H9 (cell line): ENCODE measurements around the gene B4GALT3. TPM values are rescaled to one million over a fixed set of nuclear protein-coding genes. Genes with fewer than 3 reads are reported as not detected.

Source experiments
- DNase-seq: peaks from one replicate; pipeline ENCODE4 v3.0.0-alpha.2; 2017
- H2AFZ ChIP-seq: one replicate; pipeline ENCODE4 v1.6.1; 2013; ENCODE audit warnings: mild to moderate bottlenecking, low read length, control low read depth, moderate library complexity
- H2AK5ac ChIP-seq: 2 replicates; pipeline ENCODE4 v1.6.1; 2013; ENCODE audit warnings: low read length, control low read depth, mixed read lengths; ENCODE audit not compliant: insufficient read length
- H2BK120ac ChIP-seq: one replicate; pipeline ENCODE4 v1.6.1; 2013; ENCODE audit warnings: low read depth, mild to moderate bottlenecking, low read length, control low read depth, inconsistent platforms; ENCODE audit not compliant: poor library complexity, severe bottlenecking
- H2BK12ac ChIP-seq: 2 replicates; pipeline ENCODE4 v1.6.1; 2013; ENCODE audit warnings: low read length, control low read depth, mixed read lengths, low read depth; ENCODE audit not compliant: insufficient read length
- H2BK15ac ChIP-seq: 2 replicates; pipeline ENCODE4 v1.6.1; 2013; ENCODE audit warnings: low read depth, low read length, control low read depth
- H2BK20ac ChIP-seq: one replicate; pipeline ENCODE4 v1.6.1; 2013; ENCODE audit warnings: low read depth, mild to moderate bottlenecking, low read length, control low read depth, inconsistent platforms; ENCODE audit not compliant: poor library complexity, severe bottlenecking
- H2BK5ac ChIP-seq: 2 replicates; pipeline ENCODE4 v1.6.1; 2013; ENCODE audit warnings: low read length, control low read depth, mixed read lengths; ENCODE audit not compliant: insufficient read length
- H3K14ac ChIP-seq: 2 replicates; pipeline ENCODE4 v1.6.1; 2013; ENCODE audit warnings: low read length, control low read depth; ENCODE audit not compliant: insufficient read depth
- H3K18ac ChIP-seq: 2 replicates; pipeline ENCODE4 v1.6.1; 2013; ENCODE audit warnings: low read depth, mild to moderate bottlenecking, mixed read lengths, low read length, control low read depth; ENCODE audit not compliant: insufficient read length
- H3K23ac ChIP-seq: 2 replicates; pipeline ENCODE4 v1.6.1; 2013; ENCODE audit warnings: low read length, control low read depth, mixed read lengths, low read depth; ENCODE audit not compliant: insufficient read length
- H3K23me2 ChIP-seq: 2 replicates; pipeline ENCODE4 v1.6.1; 2013; ENCODE audit warnings: low read depth, mild to moderate bottlenecking, mixed read lengths, low read length, control low read depth; ENCODE audit not compliant: insufficient read length, poor library complexity, severe bottlenecking
- H3K27ac ChIP-seq: 2 replicates; pipeline ENCODE4 v1.5.1; 2013; ENCODE audit warnings: low read length, control low read depth, mixed read lengths, low read depth; ENCODE audit not compliant: insufficient read length
- H3K27me3 ChIP-seq: 2 replicates; pipeline ENCODE4 v1.6.1; 2013; ENCODE audit warnings: low read length, control low read depth, inconsistent platforms; ENCODE audit not compliant: insufficient read depth
- H3K4ac ChIP-seq: 2 replicates; pipeline ENCODE4 v1.6.1; 2013; ENCODE audit warnings: low read depth, mild to moderate bottlenecking, control low read depth, inconsistent platforms, low read length, moderate library complexity
- H3K4me1 ChIP-seq: 2 replicates; pipeline ENCODE4 v1.6.1; 2013; ENCODE audit warnings: low read length, control low read depth, inconsistent platforms; ENCODE audit not compliant: insufficient read depth
- H3K4me2 ChIP-seq: 2 replicates; pipeline ENCODE4 v1.6.1; 2013; ENCODE audit warnings: low read length, control low read depth, mixed read lengths; ENCODE audit not compliant: insufficient read length, insufficient read depth
- H3K56ac ChIP-seq: 2 replicates; pipeline ENCODE4 v1.6.1; 2013; ENCODE audit warnings: low read depth, mild to moderate bottlenecking, mixed read lengths, low read length, control low read depth; ENCODE audit not compliant: insufficient read length
- H3K79me1 ChIP-seq: 2 replicates; pipeline ENCODE4 v1.6.1; 2013; ENCODE audit warnings: low read depth, mild to moderate bottlenecking, moderate library complexity, low read length, control low read depth, inconsistent platforms; ENCODE audit not compliant: insufficient read depth, poor library complexity, severe bottlenecking
- H3K79me2 ChIP-seq: 2 replicates; pipeline ENCODE4 v1.6.1; 2013; ENCODE audit warnings: low read length, control low read depth, inconsistent platforms; ENCODE audit not compliant: insufficient read depth
- H3K9ac ChIP-seq: 2 replicates; pipeline ENCODE4 v1.6.1; 2013; ENCODE audit warnings: low read length, control low read depth, mixed read lengths; ENCODE audit not compliant: insufficient read length; ENCODE audit errors: extremely low read depth
- H3K9me3 ChIP-seq: one replicate; pipeline ENCODE4 v1.6.1; 2013; ENCODE audit warnings: low read depth, low read length, inconsistent platforms; ENCODE audit not compliant: control insufficient read depth
- H3T11ph ChIP-seq: one replicate; pipeline ENCODE4 v1.6.1; 2013; ENCODE audit warnings: mild to moderate bottlenecking, low read length, control low read depth, inconsistent platforms
- H4K20me1 ChIP-seq: one replicate; pipeline ENCODE4 v1.6.1; 2013; ENCODE audit not compliant: control insufficient read depth, insufficient read length, insufficient read depth
- H4K5ac ChIP-seq: 2 replicates; pipeline ENCODE4 v1.6.1; 2013; ENCODE audit warnings: low read depth, mild to moderate bottlenecking, mixed read lengths, low read length, control low read depth; ENCODE audit not compliant: insufficient read length
- H4K8ac ChIP-seq: replicated peaks from 2 replicates; pipeline ENCODE4 v1.6.1; 2013; ENCODE audit warnings: low read length, control low read depth, mixed read lengths, low read depth; ENCODE audit not compliant: insufficient read length
- H4K91ac ChIP-seq: 2 replicates; pipeline ENCODE4 v1.6.1; 2013; ENCODE audit warnings: low read depth, mild to moderate bottlenecking, moderate library complexity, mixed read lengths, low read length, control low read depth; ENCODE audit not compliant: insufficient read length
- H3K27ac Mint-ChIP-seq, 3 experiments: 2 replicates in 2 of 3; 3 replicates in 1 of 3; pipeline ENCODE4 v1.8.0; 2020 to 2021; ENCODE audit warnings: mixed read lengths in 3 of 3, mild to moderate bottlenecking in 1 of 3, moderate library complexity in 1 of 3
- H3K27me3 Mint-ChIP-seq: 2 replicates; pipeline ENCODE4 v1.8.0; 2021; ENCODE audit warnings: low read depth, mild to moderate bottlenecking, moderate library complexity, mixed read lengths
- H3K36me3 Mint-ChIP-seq, 3 experiments: 2 replicates in 2 of 3; 3 replicates in 1 of 3; pipeline ENCODE4 v1.8.0; 2020 to 2021; ENCODE audit warnings: low read depth in 3 of 3, mixed read lengths in 3 of 3; ENCODE audit not compliant: insufficient read depth in 1 of 3
- H3K4me1 Mint-ChIP-seq, 2 experiments: 2 replicates each; pipeline ENCODE4 v1.8.0; 2020; ENCODE audit warnings: mixed read lengths in 2 of 2
- H3K4me3 Mint-ChIP-seq, 2 experiments: 2 replicates in 1 of 2; 3 replicates in 1 of 2; pipeline ENCODE4 v1.8.0; 2020 to 2021; ENCODE audit warnings: mild to moderate bottlenecking in 2 of 2, mixed read lengths in 2 of 2, moderate library complexity in 1 of 2
- H3K9me3 Mint-ChIP-seq, 2 experiments: 2 replicates in 1 of 2; 3 replicates in 1 of 2; pipeline ENCODE4 v1.8.0; 2020; ENCODE audit warnings: mild to moderate bottlenecking in 2 of 2, mixed read lengths in 2 of 2, moderate library complexity in 1 of 2
- WGBS: extraction: QIAGEN DNeasy Blood & Tissue Kit; methylation state at CpG from one replicate; pipeline ENCODE4 v1.1.7; 2013; ENCODE audit warnings: missing lambda C conversion rate, low lambda C conversion rate, mixed read lengths; ENCODE audit not compliant: insufficient read length; ENCODE audit errors: extremely low coverage; 5-methylcytosine and 5-hydroxymethylcytosine counted together
- total RNA-seq: library from RNA; stranded (reverse); gene quantifications from 2 replicates; pipeline ENCODE4 v1.2.1, GENCODE V29; 2021
- TF ChIP-seq, protein P1 (sequence below): fragments of 200-600 bp; sonication (generic); conservative IDR thresholded peaks from 3 replicates; pipeline ENCODE4 v1.8.0; 2021; ENCODE audit warnings: antibody characterized with exemption, mild to moderate bottlenecking

Gene B4GALT3
- total RNA-seq, 1 experiment from 2014 or later = 31.8 TPM

DNA sequence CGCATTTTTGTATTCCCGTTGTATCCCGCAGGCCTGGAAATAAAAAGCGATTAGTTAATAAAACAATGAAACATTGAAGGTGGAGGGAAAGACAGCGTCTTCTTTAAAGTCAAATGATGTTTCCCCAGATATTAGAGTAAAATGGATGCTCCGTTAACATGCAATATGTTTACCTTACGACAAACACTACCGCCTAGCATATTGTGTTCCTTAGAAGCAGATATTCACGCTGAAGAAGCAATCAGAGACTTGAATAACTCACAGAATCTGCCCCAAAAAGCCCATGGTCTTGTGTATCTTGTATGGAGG lies 583 bp upstream of the B4GALT3 start:
- Histone ChIP-seq H2AFZ (no peak overlapping the region), H3K27me3 (no peaks in the 10 kb centered on the region), H3K9me3 (no peaks in the 10 kb centered on the region), H3K79me2 (no peaks in the 10 kb centered on the region), H4K91ac (no peak overlapping the region), H3K27ac (no peak overlapping the region), H3K23me2 (peaks cover 6% of the 10 kb centered on the region), H3K79me1 (no peaks in the 10 kb centered on the region), H3K23ac (no peak overlapping the region), H3K9ac (no peak overlapping the region), H2AK5ac (no peak overlapping the region), H3K56ac (no peak overlapping the region), H2BK20ac (no peak overlapping the region), H4K8ac (no peak overlapping the region), H3K4ac (no peak overlapping the region), H2BK12ac (no peak overlapping the region), H3T11ph (no peak overlapping the region), H4K5ac (no peak overlapping the region), H3K14ac (no peak overlapping the region), H4K20me1 (no peaks in the 10 kb centered on the region), H3K4me1 (no peaks in the 10 kb centered on the region; the same call in 1 of the 2 replicates), H2BK120ac (no peak overlapping the region), H3K4me2 (peak overlapping the region; percentile 76), H2BK15ac (no peak overlapping the region), H2BK5ac (no peak overlapping the region), H3K18ac (no peak overlapping the region)
- Mint-ChIP-seq H3K27ac (peak overlapping the region; percentile 99 to 100 (median 100); a peak in 4 of 7 replicates), H3K4me1 (peaks cover 19 to 21% of the 10 kb centered on the region in 2 experiments), H3K4me3 (peak overlapping the region; percentile 93 to 100), H3K36me3 (peaks cover 9 to 32% (median 29%) of the 10 kb centered on the region in 3 experiments; a peak in 6 of 7 replicates), H3K9me3 (no peaks in the 10 kb centered on the region), H3K27me3 (peaks cover 3% of the 10 kb centered on the region)
- TF ChIP-seq, protein P1, sequence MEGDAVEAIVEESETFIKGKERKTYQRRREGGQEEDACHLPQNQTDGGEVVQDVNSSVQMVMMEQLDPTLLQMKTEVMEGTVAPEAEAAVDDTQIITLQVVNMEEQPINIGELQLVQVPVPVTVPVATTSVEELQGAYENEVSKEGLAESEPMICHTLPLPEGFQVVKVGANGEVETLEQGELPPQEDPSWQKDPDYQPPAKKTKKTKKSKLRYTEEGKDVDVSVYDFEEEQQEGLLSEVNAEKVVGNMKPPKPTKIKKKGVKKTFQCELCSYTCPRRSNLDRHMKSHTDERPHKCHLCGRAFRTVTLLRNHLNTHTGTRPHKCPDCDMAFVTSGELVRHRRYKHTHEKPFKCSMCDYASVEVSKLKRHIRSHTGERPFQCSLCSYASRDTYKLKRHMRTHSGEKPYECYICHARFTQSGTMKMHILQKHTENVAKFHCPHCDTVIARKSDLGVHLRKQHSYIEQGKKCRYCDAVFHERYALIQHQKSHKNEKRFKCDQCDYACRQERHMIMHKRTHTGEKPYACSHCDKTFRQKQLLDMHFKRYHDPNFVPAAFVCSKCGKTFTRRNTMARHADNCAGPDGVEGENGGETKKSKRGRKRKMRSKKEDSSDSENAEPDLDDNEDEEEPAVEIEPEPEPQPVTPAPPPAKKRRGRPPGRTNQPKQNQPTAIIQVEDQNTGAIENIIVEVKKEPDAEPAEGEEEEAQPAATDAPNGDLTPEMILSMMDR = no peak
- DNase-seq = no peak
- no CpG with 5 or more reads among the region's 9 CpGs for WGBS
